Mesenchymal stem cell (in vitro differentiated cells and primary cell): ENCODE data around the gene ZMYM2.
A peak's percentile ranks its signal among the peaks of the same experiment; 100 is the strongest.

Source experiments
- DNase-seq: peaks from one replicate; pipeline ENCODE4 v3.0.0-alpha.2; 2013
- H2AFZ ChIP-seq: one replicate; pipeline ENCODE4 v1.6.1; 2013; ENCODE audit warnings: low read depth, mild to moderate bottlenecking, control low read depth, inconsistent platforms, low read length, moderate library complexity
- H2AK5ac ChIP-seq: 2 replicates; pipeline ENCODE4 v1.6.1; 2013; ENCODE audit warnings: low read length, moderate library complexity, mild to moderate bottlenecking, inconsistent platforms; ENCODE audit not compliant: severe bottlenecking
- H2BK120ac ChIP-seq: one replicate; pipeline ENCODE4 v1.6.1; 2013; ENCODE audit warnings: low read depth, mild to moderate bottlenecking, inconsistent platforms, low read length, moderate library complexity
- H2BK12ac ChIP-seq, 2 experiments: one replicate each; pipeline ENCODE4 v1.6.1; 2013; ENCODE audit warnings: inconsistent platforms in 2 of 2, low read length in 2 of 2, mild to moderate bottlenecking in 2 of 2, moderate library complexity in 2 of 2, control low read depth in 1 of 2
- H2BK15ac ChIP-seq: one replicate; pipeline ENCODE4 v1.6.1; 2013; ENCODE audit warnings: mild to moderate bottlenecking, low read depth, inconsistent platforms; ENCODE audit not compliant: poor library complexity, severe bottlenecking
- H2BK5ac ChIP-seq: 2 replicates; pipeline ENCODE4 v1.6.1; 2013; ENCODE audit warnings: low read depth, mild to moderate bottlenecking, low read length, control low read depth, inconsistent platforms; ENCODE audit not compliant: poor library complexity, severe bottlenecking
- H3K14ac ChIP-seq, 2 experiments: one replicate each; pipeline ENCODE4 v1.6.1; 2013; ENCODE audit warnings: inconsistent platforms in 2 of 2, low read length in 2 of 2, control low read depth in 1 of 2, mild to moderate bottlenecking in 1 of 2, moderate library complexity in 1 of 2
- H3K18ac ChIP-seq, 2 experiments: one replicate each; pipeline ENCODE4 v1.6.1; 2013; ENCODE audit warnings: inconsistent platforms in 2 of 2, low read length in 2 of 2, control low read depth in 1 of 2, low read depth in 1 of 2, mild to moderate bottlenecking in 1 of 2
- H3K23ac ChIP-seq, 2 experiments: one replicate each; pipeline ENCODE4 v1.6.1; 2013; ENCODE audit warnings: inconsistent platforms in 2 of 2, low read length in 2 of 2, mild to moderate bottlenecking in 2 of 2, moderate library complexity in 2 of 2, control low read depth in 1 of 2
- H3K27ac ChIP-seq: 2 replicates; pipeline ENCODE4 v1.5.1; 2013; ENCODE audit warnings: mild to moderate bottlenecking, moderate library complexity, low read length, control low read depth, inconsistent platforms; ENCODE audit not compliant: poor library complexity, severe bottlenecking
- H3K27me3 ChIP-seq, 2 experiments: 2 replicates each; pipeline versions ENCODE4 v1.6.1 to v1.7.0; 2013; ENCODE audit warnings: low read length in 2 of 2, mild to moderate bottlenecking in 2 of 2, moderate library complexity in 2 of 2, control low read depth in 1 of 2, inconsistent platforms in 1 of 2; ENCODE audit not compliant: control insufficient read depth in 1 of 2, insufficient read depth in 1 of 2
- H3K36me3 ChIP-seq, 2 experiments: 2 replicates each; pipeline versions ENCODE4 v1.6.1 to v1.7.0; 2013; ENCODE audit warnings: low read length in 2 of 2, control low read depth in 1 of 2, inconsistent platforms in 1 of 2, low read depth in 1 of 2, mild to moderate bottlenecking in 1 of 2; ENCODE audit not compliant: insufficient read depth in 2 of 2, control insufficient read depth in 1 of 2
- H3K4ac ChIP-seq, 2 experiments: one replicate each; pipeline ENCODE4 v1.6.1; 2013; ENCODE audit warnings: inconsistent platforms in 2 of 2, low read length in 2 of 2, mild to moderate bottlenecking in 2 of 2, moderate library complexity in 2 of 2, control low read depth in 1 of 2, low read depth in 1 of 2
- H3K4me1 ChIP-seq: 2 replicates; pipeline ENCODE4 v1.6.1; 2013; ENCODE audit warnings: low read depth, low read length, control low read depth; ENCODE audit not compliant: control insufficient read depth, insufficient read depth
- H3K4me2 ChIP-seq: 2 replicates; pipeline ENCODE4 v1.6.1; 2013; ENCODE audit warnings: low read length, mild to moderate bottlenecking, inconsistent platforms; ENCODE audit not compliant: poor library complexity, severe bottlenecking
- H3K4me3 ChIP-seq, 2 experiments: 2 replicates each; pipeline versions ENCODE4 v1.5.1 to v1.7.0; 2013; ENCODE audit warnings: low read length in 2 of 2, mild to moderate bottlenecking in 2 of 2, control low read depth in 1 of 2, low read depth in 1 of 2; ENCODE audit not compliant: insufficient read depth in 1 of 2
- H3K79me1 ChIP-seq: replicated peaks from 2 replicates; pipeline ENCODE4 v1.6.1; 2013; ENCODE audit warnings: mild to moderate bottlenecking, control low read depth, low read length, inconsistent platforms; ENCODE audit not compliant: poor library complexity, severe bottlenecking
- H3K9ac ChIP-seq: 2 replicates; pipeline ENCODE4 v1.7.0; 2013; ENCODE audit warnings: mild to moderate bottlenecking, low read length, moderate library complexity
- H3K9me3 ChIP-seq: 2 replicates; pipeline ENCODE4 v1.7.0; 2013; ENCODE audit warnings: mild to moderate bottlenecking, low read length; ENCODE audit not compliant: control insufficient read depth
- H4K8ac ChIP-seq: one replicate; pipeline ENCODE4 v1.6.1; 2013; ENCODE audit warnings: inconsistent platforms, mild to moderate bottlenecking, low read length, moderate library complexity
- H4K91ac ChIP-seq: one replicate; pipeline ENCODE4 v1.6.1; 2013; ENCODE audit warnings: mild to moderate bottlenecking, low read length, inconsistent platforms
- WGBS: methylation state at CpG from one replicate; pipeline ENCODE4 v1.1.7; 2013; ENCODE audit warnings: mixed read lengths; 5-methylcytosine and 5-hydroxymethylcytosine counted together

The ZMYM2 gene

DNA sequence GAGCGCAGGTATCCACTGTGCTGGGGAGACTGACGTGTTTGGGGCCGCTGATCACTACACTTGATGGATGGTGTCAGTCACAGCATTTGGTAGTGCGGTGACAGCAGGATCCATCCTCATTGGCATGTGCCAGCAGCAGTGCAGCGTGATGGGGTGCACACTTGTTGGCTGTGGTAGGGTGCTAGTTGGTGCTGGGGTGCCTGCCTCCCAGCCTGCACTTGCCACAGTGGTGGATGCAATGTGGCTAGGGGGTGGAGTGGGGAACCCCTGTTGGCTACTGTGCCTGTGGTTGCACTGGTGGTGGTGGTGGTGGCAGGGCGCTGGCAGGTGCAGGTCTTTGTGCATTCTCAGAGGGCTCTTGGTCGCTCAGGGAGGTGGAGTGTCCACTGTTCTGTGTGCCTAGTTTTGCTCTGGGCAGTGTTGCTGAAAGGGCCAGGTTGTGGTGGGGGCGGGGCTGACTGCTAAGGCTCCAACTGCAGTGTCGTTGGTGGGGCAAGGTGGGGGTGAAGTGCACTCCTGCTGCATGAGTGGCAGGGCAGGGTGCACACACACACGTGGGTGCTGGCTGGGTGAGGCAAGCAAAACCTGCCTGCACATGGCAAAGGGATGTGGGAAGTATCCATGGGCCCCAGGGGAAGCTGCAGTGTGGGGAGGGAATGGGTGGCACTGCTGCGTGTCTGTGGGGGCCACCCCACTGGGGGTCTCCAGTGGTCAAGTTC, 84.8 kb downstream of the ZMYM2 start:
- H2BK120ac ChIP-seq = no peak overlapping the region
- no peak overlapping the region for H3K23ac ChIP-seq
- H4K91ac ChIP-seq = peak overlapping the region; percentile 41
- no peak overlapping the region for H2BK5ac ChIP-seq
- no peak overlapping the region for H3K9ac ChIP-seq
- no peak overlapping the region for H4K8ac ChIP-seq
- H3K4me1 ChIP-seq = peaks cover 6% of the 10 kb centered on the region
- no peak overlapping the region for H3K4me3 ChIP-seq
- H3K27me3 ChIP-seq = no peaks in the 10 kb centered on the region
- H3K27ac ChIP-seq = no peak overlapping the region
- no peak for DNase-seq
- H3K36me3 ChIP-seq = peaks cover 22 to 78% of the 10 kb centered on the region in 2 experiments
- H2AFZ ChIP-seq = no peak overlapping the region
- no peak overlapping the region for H2AK5ac ChIP-seq
- no peaks in the 10 kb centered on the region for H3K9me3 ChIP-seq
- no peak overlapping the region for H3K4ac ChIP-seq
- H2BK12ac ChIP-seq = no peak overlapping the region
- no peak overlapping the region for H3K18ac ChIP-seq
- H3K79me1 ChIP-seq = peaks cover 20% of the 10 kb centered on the region
- 95% methylated on average over 11 of the region's 11 CpGs for WGBS
- H3K4me2 ChIP-seq = no peak overlapping the region
- no peak overlapping the region for H3K14ac ChIP-seq
- no peak overlapping the region for H2BK15ac ChIP-seq

DNA sequence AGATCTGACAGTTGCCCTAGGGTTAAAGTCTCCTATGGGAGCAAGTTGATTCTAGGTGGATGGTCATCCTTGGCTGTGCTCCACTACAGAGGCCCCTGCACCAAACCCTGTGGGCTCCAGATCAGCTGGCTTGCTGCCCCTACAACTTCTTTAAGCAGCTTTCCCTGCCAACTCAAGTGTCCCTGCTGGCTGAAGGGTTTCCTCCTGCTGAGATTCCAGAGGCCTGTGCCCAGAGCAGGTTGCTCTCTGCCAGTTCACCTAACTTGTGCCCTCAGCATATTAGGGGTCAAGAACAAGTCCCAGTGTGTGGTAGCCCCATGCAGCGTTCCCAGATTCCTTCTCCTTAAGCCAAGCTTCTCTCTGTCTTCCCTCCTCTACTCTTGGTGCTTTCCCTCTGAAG, 85.6 kb downstream of the ZMYM2 start:
- WGBS = 100% methylated on average over 1 of the region's 1 CpG
- peak overlapping the region; percentile 64 for H4K8ac ChIP-seq
- H4K91ac ChIP-seq = peak overlapping the region; percentile 65
- no peak overlapping the region for H3K23ac ChIP-seq
- no peak overlapping the region for H2AK5ac ChIP-seq
- H3K4me2 ChIP-seq = no peak overlapping the region
- H3K36me3 ChIP-seq = peaks cover 22 to 72% of the 10 kb centered on the region in 2 experiments
- H2BK15ac ChIP-seq = no peak overlapping the region
- H3K9me3 ChIP-seq = no peaks in the 10 kb centered on the region
- no peak overlapping the region for H3K4me3 ChIP-seq
- no peak overlapping the region for H3K18ac ChIP-seq
- no peak for DNase-seq
- H3K4me1 ChIP-seq = peaks cover 6% of the 10 kb centered on the region
- no peak overlapping the region for H3K27ac ChIP-seq
- H2BK12ac ChIP-seq = no peak overlapping the region
- no peak overlapping the region for H3K9ac ChIP-seq
- H3K27me3 ChIP-seq = no peaks in the 10 kb centered on the region
- no peak overlapping the region for H3K14ac ChIP-seq
- H2BK5ac ChIP-seq = no peak overlapping the region
- H2AFZ ChIP-seq = no peak overlapping the region
- H3K79me1 ChIP-seq = peaks cover 18% of the 10 kb centered on the region
- H3K4ac ChIP-seq = no peak overlapping the region
- H2BK120ac ChIP-seq = no peak overlapping the region

DNA sequence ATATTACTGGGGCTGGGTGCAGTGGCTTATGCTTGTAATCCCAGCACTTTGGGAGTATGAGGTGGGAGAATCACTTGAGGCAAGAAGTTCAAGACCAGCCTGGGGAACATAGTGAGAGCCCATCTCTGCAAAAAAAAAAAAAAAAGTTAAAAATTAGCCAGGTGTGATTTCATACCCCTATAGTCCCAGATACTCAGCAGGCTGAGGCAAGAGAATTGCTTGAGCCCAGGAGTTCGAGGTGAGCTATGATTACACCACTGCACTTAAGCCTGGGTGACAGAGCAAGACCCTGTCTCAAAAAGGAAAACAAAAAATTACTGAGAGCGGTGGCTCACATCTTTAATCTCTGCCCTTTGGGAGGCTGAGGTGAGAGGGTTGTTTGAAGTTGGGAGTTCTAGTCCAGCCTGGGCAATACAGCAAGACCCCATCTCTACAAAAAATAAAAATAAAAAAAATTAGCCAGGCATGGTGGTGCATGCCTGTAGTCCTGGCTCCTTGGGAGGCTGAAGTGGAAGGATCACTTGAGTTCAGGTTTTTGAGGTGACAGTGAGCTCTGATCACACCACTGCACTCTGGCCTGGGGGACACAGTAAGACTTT, 87.5 kb downstream of the ZMYM2 start:
- no peak overlapping the region for H4K8ac ChIP-seq
- H3K79me1 ChIP-seq = peaks cover 15% of the 10 kb centered on the region
- peaks cover 6% of the 10 kb centered on the region for H3K4me1 ChIP-seq
- no peak overlapping the region for H3K27ac ChIP-seq
- peaks cover 22 to 73% of the 10 kb centered on the region in 2 experiments for H3K36me3 ChIP-seq
- no peak overlapping the region for H4K91ac ChIP-seq
- no peak overlapping the region for H3K4me2 ChIP-seq
- H3K4me3 ChIP-seq = no peak overlapping the region
- H3K23ac ChIP-seq = no peak overlapping the region
- DNase-seq = no peak
- H2AK5ac ChIP-seq = no peak overlapping the region
- no peaks in the 10 kb centered on the region for H3K27me3 ChIP-seq
- WGBS = 100% methylated on average over 1 of the region's 2 CpGs
- H2BK12ac ChIP-seq = no peak overlapping the region
- H3K9ac ChIP-seq = no peak overlapping the region
- H2BK120ac ChIP-seq = no peak overlapping the region
- H3K9me3 ChIP-seq = no peaks in the 10 kb centered on the region
- no peak overlapping the region for H3K18ac ChIP-seq
- H2BK5ac ChIP-seq = no peak overlapping the region
- H2AFZ ChIP-seq = no peak overlapping the region
- H3K4ac ChIP-seq = no peak overlapping the region
- H2BK15ac ChIP-seq = no peak overlapping the region
- no peak overlapping the region for H3K14ac ChIP-seq

DNA sequence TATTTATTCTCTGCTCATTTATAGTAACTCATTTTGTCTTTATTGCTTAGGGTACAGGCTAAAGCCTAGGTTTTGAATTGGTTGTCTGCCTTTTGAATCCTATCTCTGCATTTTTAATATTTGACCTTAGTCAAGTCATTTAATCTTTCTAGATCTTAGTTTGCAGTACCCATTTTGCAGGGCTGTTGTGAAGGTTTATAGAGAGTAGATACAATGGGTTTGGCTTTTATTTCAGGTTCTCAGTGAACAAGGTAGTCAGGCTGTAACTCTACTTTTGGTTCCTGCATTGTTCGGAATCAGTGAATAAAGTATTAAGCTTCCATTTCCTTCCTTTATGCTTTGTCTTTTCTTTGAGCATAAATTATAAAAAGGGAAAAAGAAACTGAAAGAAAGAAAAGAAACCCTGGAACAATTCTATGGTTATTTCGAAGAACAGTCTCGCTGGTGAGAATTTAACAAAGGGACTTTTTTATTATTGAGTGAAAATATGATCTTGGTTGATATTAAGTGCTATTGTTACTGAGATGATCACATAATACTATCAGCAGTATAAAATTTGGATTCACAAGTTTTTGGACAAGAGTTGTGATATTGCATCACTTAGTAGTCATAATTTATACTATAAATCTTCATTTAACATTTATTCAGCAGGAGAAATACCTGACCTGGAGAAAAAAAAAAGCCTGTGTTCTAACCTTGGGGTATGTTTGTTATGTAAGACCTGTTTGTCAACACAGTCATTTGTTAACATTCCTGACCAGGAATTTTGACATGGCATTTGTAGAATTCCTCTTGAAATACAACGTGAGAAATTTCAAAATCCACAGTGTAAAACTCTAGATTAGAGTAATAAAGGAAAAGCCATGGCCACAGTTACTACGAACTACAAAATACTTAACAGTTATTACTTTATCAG, 91.3 kb downstream of the ZMYM2 start:
- Histone ChIP-seq H3K36me3 (peaks cover 4 to 72% of the 10 kb centered on the region in 2 experiments), H3K4me2 (no peak overlapping the region), H2AFZ (no peak overlapping the region), H2AK5ac (no peak overlapping the region), H3K9me3 (no peaks in the 10 kb centered on the region), H4K91ac (no peak overlapping the region), H3K27me3 (no peaks in the 10 kb centered on the region), H2BK5ac (no peak overlapping the region), H3K4me3 (no peak overlapping the region), H2BK12ac (no peak overlapping the region), H3K9ac (no peak overlapping the region), H3K18ac (no peak overlapping the region), H2BK120ac (no peak overlapping the region), H3K14ac (no peak overlapping the region), H3K23ac (no peak overlapping the region), H2BK15ac (no peak overlapping the region), H3K27ac (no peak overlapping the region), H3K79me1 (peaks cover 9% of the 10 kb centered on the region), H4K8ac (no peak overlapping the region), H3K4ac (no peak overlapping the region), H3K4me1 (peaks cover 3% of the 10 kb centered on the region)
- WGBS = no CpG with 5 or more reads among the region's 5 CpGs
- no peak for DNase-seq
